Mammary epithelial cell (primary cell): Measurements from ENCODE around the gene SLC8A1.

Source experiments
- EZH2 ChIP-seq: IDR thresholded peaks from 2 replicates; pipeline ENCODE4 v1.6.1; 2012; ENCODE audit warnings: low read length, inconsistent platforms, borderline replicate concordance
- TF ChIP-seq, protein P1 (sequence below), 2 donors: IDR thresholded peaks in 1 of 2; conservative IDR thresholded peaks in 1 of 2; 2 replicates each; pipeline ENCODE4 v1.5.1; 2011 to 2012; ENCODE audit warnings: inconsistent platforms in 2 of 2, low read length in 2 of 2, mild to moderate bottlenecking in 2 of 2, control low read depth in 1 of 2, low read depth in 1 of 2; ENCODE audit not compliant: insufficient read depth in 1 of 2; ENCODE audit errors: extremely low read depth in 1 of 2

DNA sequence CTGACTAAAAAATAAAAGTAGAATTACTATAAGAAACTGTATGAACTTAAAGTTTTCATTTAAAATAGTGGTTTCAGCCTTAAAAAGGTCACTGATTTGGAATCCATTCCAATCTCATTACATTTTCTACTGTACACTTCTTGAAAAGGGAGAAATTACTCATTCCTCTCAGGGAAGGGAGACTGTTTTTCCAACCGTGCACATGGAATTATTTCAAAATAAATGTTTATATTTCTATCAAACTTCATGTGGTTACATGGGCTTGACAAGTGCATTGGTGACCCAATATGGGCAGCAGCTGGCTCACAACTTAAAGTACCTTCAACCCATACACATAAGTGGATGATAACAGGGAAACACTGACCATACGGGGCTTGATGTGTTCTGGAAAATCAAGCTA is 348.3 kb downstream of the SLC8A1 start:
- TF ChIP-seq, protein P1, sequence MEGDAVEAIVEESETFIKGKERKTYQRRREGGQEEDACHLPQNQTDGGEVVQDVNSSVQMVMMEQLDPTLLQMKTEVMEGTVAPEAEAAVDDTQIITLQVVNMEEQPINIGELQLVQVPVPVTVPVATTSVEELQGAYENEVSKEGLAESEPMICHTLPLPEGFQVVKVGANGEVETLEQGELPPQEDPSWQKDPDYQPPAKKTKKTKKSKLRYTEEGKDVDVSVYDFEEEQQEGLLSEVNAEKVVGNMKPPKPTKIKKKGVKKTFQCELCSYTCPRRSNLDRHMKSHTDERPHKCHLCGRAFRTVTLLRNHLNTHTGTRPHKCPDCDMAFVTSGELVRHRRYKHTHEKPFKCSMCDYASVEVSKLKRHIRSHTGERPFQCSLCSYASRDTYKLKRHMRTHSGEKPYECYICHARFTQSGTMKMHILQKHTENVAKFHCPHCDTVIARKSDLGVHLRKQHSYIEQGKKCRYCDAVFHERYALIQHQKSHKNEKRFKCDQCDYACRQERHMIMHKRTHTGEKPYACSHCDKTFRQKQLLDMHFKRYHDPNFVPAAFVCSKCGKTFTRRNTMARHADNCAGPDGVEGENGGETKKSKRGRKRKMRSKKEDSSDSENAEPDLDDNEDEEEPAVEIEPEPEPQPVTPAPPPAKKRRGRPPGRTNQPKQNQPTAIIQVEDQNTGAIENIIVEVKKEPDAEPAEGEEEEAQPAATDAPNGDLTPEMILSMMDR (conservative IDR thresholded peaks at IDR 0.05 in 1 of 2, IDR thresholded peaks at IDR 0.05 in 1 of 2; ENCODE audit: extremely low read depth in 1 of 2, insufficient read depth in 1 of 2, low read depth in 1 of 2, low read length in 2 of 2), result no peak
- no peak for TF ChIP-seq EZH2
